T-helper 1 cell (primary cell): ENCODE results near the gene RPGRIP1.
"Not testable (repeated sequence)": the region's sequence is repeated elsewhere in the genome, so short reads cannot be mapped to it uniquely, and the experiment has no call there.

Experiments
- DNase-seq, 5 donors: peaks; one replicate each; pipeline ENCODE4 v3.0.0-alpha.2; 2012 to 2020
- total RNA-seq, 4 donors: gene quantifications; one replicate each; lab custom pipeline; 2026; lab: John Stamatoyannopoulos, UW

The RPGRIP1 gene
- total RNA-seq, result 0 to 0.54 (median 0.15) reads per million in 4 donors

GRCh38 chr14:21279783-21280182 is at the start of gene RPGRIP1:
RPGRIP1 (plus strand) TSS chr14:21280083; CDS start chr14:21287977, 7,894 bp downstream.
- no peak for DNase-seq

GRCh38 chr14:21231020-21231652 is 48.7 kb upstream of the RPGRIP1 start:
- peak in 2 of 5 donors; percentile 17 to 38 for DNase-seq

- peak in 1 of 5 donors; percentile 11 for DNase-seq
These were observed 46.3 kb upstream of the RPGRIP1 start for GRCh38 chr14:21233457-21234076.

GRCh38 chr14:21234112-21234511 is 45.8 kb upstream of the RPGRIP1 start:
- DNase-seq, result no peak

- DNase-seq, result no peak
These were observed 42.7 kb upstream of the RPGRIP1 start for GRCh38 chr14:21236948-21237797.

GRCh38 chr14:21238823-21239518 is 40.9 kb upstream of the RPGRIP1 start:
- DNase-seq, result no peak

- no peak for DNase-seq
These were observed 39.5 kb upstream of the RPGRIP1 start for GRCh38 chr14:21240417-21240816.

GRCh38 chr14:21241218-21241819 is 38.6 kb upstream of the RPGRIP1 start:
- DNase-seq, result no peak

- DNase-seq, result no peak
These were observed 35.3 kb upstream of the RPGRIP1 start for GRCh38 chr14:21244544-21244943.

GRCh38 chr14:21245813-21246212 is 34.1 kb upstream of the RPGRIP1 start:
- no peak for DNase-seq

- no peak for DNase-seq
These were observed 31.5 kb upstream of the RPGRIP1 start for GRCh38 chr14:21248338-21248737.

GRCh38 chr14:21248739-21249411 is 31.0 kb upstream of the RPGRIP1 start:
- no peak for DNase-seq

- DNase-seq, result no peak
These were observed 28.7 kb upstream of the RPGRIP1 start for GRCh38 chr14:21251215-21251614.

GRCh38 chr14:21252149-21252548 is 27.7 kb upstream of the RPGRIP1 start:
- DNase-seq, result no peak

- DNase-seq, result no peak
These were observed 24.3 kb upstream of the RPGRIP1 start for GRCh38 chr14:21255385-21256101.

- not testable (repeated sequence) for DNase-seq
These were observed 23.8 kb upstream of the RPGRIP1 start for GRCh38 chr14:21256102-21256447.

GRCh38 chr14:21256539-21257393 is 23.1 kb upstream of the RPGRIP1 start:
- no peak for DNase-seq

- no peak for DNase-seq
These were observed 22.4 kb upstream of the RPGRIP1 start for GRCh38 chr14:21257394-21257909.

- DNase-seq, result no peak
These were observed 21.6 kb upstream of the RPGRIP1 start for GRCh38 chr14:21258005-21258888.
